K562 (cell line): ENCODE data around the gene ENG.

Experiments used
- CREB1 ChIP-seq, 2 experiments: sonication (generic) in 1 of 2; formaldehyde crosslinking in 1 of 2; IDR thresholded peaks; 2 replicates each; pipeline versions ENCODE4 v1.6.1 to v1.8.0; 2012 to 2022; ENCODE audit warnings: inconsistent platforms in 1 of 2, mild to moderate bottlenecking in 1 of 2, missing genetic modification reagents in 1 of 2, moderate library complexity in 1 of 2
- FOS ChIP-seq: IDR thresholded peaks from 3 replicates; pipeline ENCODE4 v1.6.1; 2011; ENCODE audit not compliant: insufficient read length; ENCODE audit errors: extremely low read depth
- KLF1 ChIP-seq: fragments of 450-650 bp; IDR thresholded peaks from 2 replicates; pipeline ENCODE4 v1.6.1; 2016; ENCODE audit warnings: missing genetic modification characterization, missing compliant biosample characterization
- MAFF ChIP-seq: IDR thresholded peaks from 2 replicates; pipeline ENCODE4 v1.6.1; 2012; ENCODE audit warnings: low read length, improper control_type of control experiment
- NFIC ChIP-seq: fragments of 450-650 bp; IDR thresholded peaks from 2 replicates; pipeline ENCODE4 v1.6.1; 2017; ENCODE audit warnings: mild to moderate bottlenecking, inconsistent platforms
- ZNF140 ChIP-seq: fragments of 250-450 bp; sonication (Bioruptor Pico); IDR thresholded peaks from 2 replicates; pipeline ENCODE4 v1.8.0; 2021; ENCODE audit warnings: moderate library complexity, mild to moderate bottlenecking, inconsistent platforms
- ZNF24 ChIP-seq: fragments of 450-650 bp; IDR thresholded peaks from 2 replicates; pipeline ENCODE4 v1.6.1; 2016
- ZNF274 ChIP-seq: IDR thresholded peaks from 2 replicates; pipeline ENCODE4 v1.6.1; 2011; ENCODE audit warnings: low read depth, mild to moderate bottlenecking, low read length, moderate library complexity, borderline replicate concordance
- TF ChIP-seq, protein P1 (sequence below): fragments of 250-450 bp; sonication (Bioruptor Pico); IDR thresholded peaks from 2 replicates; pipeline ENCODE4 v1.5.0; 2020; ENCODE audit warnings: mild to moderate bottlenecking
- TF ChIP-seq, protein P2 (sequence below): sonication (generic); formaldehyde crosslinking; IDR thresholded peaks from 2 replicates; pipeline ENCODE4 v1.9.0; 2022; ENCODE audit warnings: mild to moderate bottlenecking, missing genetic modification reagents
- TF ChIP-seq, protein P3 (sequence below), 3 experiments: IDR thresholded peaks in 2 of 3; conservative IDR thresholded peaks in 1 of 3; 2 replicates each; pipeline ENCODE4 v1.5.1; 2011 to 2012; ENCODE audit warnings: low read length in 3 of 3, mild to moderate bottlenecking in 3 of 3, control low read depth in 2 of 3, improper control_type of control experiment in 1 of 3, inconsistent platforms in 1 of 3, low read depth in 1 of 3, mixed read lengths in 1 of 3, moderate library complexity in 1 of 3; ENCODE audit not compliant: insufficient read depth in 2 of 3
- TF ChIP-seq, protein P4 (sequence below): fragments of 250-450 bp; sonication (Bioruptor Pico); IDR thresholded peaks from 2 replicates; pipeline ENCODE4 v1.8.0; 2021; ENCODE audit warnings: mild to moderate bottlenecking, moderate library complexity
- TF ChIP-seq, protein P5 (sequence below): fragments of 250-450 bp; sonication (Bioruptor Pico); IDR thresholded peaks from 2 replicates; pipeline ENCODE4 v1.8.0; 2021; ENCODE audit warnings: moderate library complexity, mild to moderate bottlenecking, inconsistent platforms

DNA sequence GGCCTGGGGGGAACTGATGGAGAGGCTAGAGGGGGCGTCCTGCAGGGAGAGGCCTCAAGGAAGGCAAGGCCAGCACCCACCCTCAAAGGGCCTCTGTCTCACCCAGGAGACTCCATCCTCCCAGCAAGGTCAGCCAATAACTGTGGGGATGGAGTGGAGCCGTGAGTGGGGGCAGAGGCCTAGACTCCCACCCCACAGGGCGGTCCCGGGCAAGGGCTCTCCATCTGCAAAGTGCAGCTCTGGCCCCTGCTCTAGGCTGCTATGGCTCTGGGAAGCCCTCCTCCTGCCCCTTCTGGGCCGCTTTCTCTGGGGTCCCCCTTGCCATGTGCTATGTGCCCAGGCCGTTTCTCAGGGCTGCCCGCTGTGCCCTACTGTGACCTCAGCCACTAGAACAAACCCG is 37.7 kb downstream of the ENG start:
- TF ChIP-seq, protein P1, sequence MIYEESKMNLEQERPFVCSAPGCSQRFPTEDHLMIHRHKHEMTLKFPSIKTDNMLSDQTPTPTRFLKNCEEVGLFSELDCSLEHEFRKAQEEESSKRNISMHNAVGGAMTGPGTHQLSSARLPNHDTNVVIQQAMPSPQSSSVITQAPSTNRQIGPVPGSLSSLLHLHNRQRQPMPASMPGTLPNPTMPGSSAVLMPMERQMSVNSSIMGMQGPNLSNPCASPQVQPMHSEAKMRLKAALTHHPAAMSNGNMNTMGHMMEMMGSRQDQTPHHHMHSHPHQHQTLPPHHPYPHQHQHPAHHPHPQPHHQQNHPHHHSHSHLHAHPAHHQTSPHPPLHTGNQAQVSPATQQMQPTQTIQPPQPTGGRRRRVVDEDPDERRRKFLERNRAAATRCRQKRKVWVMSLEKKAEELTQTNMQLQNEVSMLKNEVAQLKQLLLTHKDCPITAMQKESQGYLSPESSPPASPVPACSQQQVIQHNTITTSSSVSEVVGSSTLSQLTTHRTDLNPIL = no peak
- TF ChIP-seq, protein P2, sequence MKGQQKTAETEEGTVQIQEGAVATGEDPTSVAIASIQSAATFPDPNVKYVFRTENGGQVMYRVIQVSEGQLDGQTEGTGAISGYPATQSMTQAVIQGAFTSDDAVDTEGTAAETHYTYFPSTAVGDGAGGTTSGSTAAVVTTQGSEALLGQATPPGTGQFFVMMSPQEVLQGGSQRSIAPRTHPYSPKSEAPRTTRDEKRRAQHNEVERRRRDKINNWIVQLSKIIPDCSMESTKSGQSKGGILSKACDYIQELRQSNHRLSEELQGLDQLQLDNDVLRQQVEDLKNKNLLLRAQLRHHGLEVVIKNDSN = no peak
- TF ChIP-seq, protein P3, sequence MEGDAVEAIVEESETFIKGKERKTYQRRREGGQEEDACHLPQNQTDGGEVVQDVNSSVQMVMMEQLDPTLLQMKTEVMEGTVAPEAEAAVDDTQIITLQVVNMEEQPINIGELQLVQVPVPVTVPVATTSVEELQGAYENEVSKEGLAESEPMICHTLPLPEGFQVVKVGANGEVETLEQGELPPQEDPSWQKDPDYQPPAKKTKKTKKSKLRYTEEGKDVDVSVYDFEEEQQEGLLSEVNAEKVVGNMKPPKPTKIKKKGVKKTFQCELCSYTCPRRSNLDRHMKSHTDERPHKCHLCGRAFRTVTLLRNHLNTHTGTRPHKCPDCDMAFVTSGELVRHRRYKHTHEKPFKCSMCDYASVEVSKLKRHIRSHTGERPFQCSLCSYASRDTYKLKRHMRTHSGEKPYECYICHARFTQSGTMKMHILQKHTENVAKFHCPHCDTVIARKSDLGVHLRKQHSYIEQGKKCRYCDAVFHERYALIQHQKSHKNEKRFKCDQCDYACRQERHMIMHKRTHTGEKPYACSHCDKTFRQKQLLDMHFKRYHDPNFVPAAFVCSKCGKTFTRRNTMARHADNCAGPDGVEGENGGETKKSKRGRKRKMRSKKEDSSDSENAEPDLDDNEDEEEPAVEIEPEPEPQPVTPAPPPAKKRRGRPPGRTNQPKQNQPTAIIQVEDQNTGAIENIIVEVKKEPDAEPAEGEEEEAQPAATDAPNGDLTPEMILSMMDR (IDR thresholded peaks at IDR 0.05 in 2 of 3, conservative IDR thresholded peaks at IDR 0.05 in 1 of 3; ENCODE audit: insufficient read depth in 2 of 3, low read depth in 1 of 3, low read length in 3 of 3) = no peak
- no peak for TF ChIP-seq MAFF
- TF ChIP-seq, protein P4, sequence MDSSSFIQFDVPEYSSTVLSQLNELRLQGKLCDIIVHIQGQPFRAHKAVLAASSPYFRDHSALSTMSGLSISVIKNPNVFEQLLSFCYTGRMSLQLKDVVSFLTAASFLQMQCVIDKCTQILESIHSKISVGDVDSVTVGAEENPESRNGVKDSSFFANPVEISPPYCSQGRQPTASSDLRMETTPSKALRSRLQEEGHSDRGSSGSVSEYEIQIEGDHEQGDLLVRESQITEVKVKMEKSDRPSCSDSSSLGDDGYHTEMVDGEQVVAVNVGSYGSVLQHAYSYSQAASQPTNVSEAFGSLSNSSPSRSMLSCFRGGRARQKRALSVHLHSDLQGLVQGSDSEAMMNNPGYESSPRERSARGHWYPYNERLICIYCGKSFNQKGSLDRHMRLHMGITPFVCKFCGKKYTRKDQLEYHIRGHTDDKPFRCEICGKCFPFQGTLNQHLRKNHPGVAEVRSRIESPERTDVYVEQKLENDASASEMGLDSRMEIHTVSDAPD (CRISPR knock-in tag) = no peak
- no peak for TF ChIP-seq ZNF24
- no peak for TF ChIP-seq CREB1 (IDR thresholded peaks at IDR 0.05)
- no peak for TF ChIP-seq CREB1 (CRISPR knock-in tag; IDR thresholded peaks at IDR 0.05)
- no peak for TF ChIP-seq NFIC
- TF ChIP-seq, protein P5, sequence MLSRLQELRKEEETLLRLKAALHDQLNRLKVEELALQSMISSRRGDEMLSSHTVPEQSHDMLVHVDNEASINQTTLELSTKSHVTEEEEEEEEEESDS (CRISPR knock-in tag) = no peak
- TF ChIP-seq FOS = no peak
- TF ChIP-seq ZNF274 = no peak
- TF ChIP-seq KLF1 (tag) = no peak
- TF ChIP-seq ZNF140 = no peak
